Measurements from ENCODE around the gene NSFL1C.

The NSFL1C gene

DNA sequence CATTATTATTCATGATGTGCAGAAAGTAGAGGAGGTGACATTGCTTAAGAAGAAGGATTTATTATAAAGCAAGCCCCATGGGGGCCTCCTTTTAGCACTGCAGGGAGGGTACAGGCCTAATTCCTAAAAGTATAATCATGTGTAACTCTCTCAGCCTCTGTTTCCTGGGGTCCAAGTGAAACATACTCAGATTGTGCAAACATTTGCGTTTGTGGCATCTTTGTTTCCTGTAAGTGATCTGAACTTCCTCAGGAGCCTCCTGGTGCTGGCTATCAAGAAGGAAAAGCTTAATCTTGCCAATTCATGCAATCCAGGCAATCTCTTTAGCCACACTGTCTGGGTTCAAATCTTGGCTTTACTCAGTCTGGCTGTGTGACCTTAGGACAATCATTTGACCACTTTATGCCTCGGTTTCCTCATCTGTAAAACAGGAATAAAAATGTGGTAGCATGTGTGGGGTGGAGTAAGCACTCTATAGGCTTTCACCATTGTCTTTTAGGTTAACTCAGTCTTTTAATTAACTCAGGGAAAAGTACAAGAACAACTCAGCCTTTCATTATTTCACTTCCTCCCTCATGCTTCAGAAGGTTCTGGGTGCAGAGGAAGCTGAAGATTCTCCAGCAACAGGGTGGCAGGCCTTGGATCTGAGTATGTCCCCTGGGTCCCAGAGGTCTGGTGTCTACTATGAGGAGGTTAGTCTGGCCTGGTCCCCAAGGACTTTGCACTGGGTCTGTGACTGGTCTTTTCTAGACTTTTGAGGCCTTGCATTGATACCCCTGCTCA is 25.4 kb upstream of the NSFL1C start:
- no peak for DNase-seq
- H3K36me3 Mint-ChIP-seq (ENCODE audit: low read depth) = no peaks in the 10 kb centered on the region
- H3K27me3 Mint-ChIP-seq = peaks cover 20% of the 10 kb centered on the region
- no peaks in the 10 kb centered on the region for H3K9me3 Mint-ChIP-seq
- H3K4me3 Mint-ChIP-seq = no peak overlapping the region
- ATAC-seq = no peak
- peaks cover 10% of the 10 kb centered on the region for H3K4me1 Mint-ChIP-seq
- H3K27ac Mint-ChIP-seq = no peak overlapping the region

DNA sequence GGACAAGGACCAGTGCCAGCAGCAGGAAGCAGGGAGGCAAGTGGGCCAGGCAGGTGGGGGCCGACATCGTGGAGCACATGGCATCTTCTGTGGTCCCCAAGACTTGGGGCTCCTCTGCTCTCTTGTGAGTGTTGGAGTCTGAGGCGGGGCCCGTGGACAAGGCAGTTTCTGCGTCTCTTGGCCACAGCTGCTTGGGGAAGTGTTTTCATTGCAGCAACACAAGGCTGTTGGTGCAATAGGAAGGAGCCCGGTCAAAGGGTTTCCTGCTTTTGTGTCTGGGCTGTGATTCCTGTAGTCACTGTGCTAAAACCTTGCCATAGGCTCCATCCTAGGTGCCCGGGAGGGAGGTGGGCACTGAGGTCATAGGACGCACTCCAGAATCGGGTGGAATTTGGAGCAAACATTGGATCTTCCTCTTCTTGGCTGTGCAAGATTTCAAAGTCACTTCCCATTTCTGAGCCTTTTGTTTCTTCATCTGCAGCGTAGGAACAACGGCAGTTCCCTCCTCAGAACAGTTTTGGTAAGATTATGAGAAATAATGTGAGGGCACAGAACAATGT is 24.7 kb upstream of the NSFL1C start, which contains the start of gene SIRPB2:
TSS of gene SIRPB2 (minus strand) at position 140 of the 560 bp plus-strand sequence. CDS start at position 79, 61 bp downstream.
- Mint-ChIP-seq H3K27me3 (peaks cover 18% of the 10 kb centered on the region), H3K4me1 (peaks cover 10% of the 10 kb centered on the region), H3K36me3 (ENCODE audit: low read depth) (no peaks in the 10 kb centered on the region), H3K4me3 (no peak within 1 kb of the TSS), H3K27ac (no peak within 1 kb of the TSS), H3K9me3 (no peaks in the 10 kb centered on the region)
- ATAC-seq (no peak), DNase-seq (no peak)

DNA sequence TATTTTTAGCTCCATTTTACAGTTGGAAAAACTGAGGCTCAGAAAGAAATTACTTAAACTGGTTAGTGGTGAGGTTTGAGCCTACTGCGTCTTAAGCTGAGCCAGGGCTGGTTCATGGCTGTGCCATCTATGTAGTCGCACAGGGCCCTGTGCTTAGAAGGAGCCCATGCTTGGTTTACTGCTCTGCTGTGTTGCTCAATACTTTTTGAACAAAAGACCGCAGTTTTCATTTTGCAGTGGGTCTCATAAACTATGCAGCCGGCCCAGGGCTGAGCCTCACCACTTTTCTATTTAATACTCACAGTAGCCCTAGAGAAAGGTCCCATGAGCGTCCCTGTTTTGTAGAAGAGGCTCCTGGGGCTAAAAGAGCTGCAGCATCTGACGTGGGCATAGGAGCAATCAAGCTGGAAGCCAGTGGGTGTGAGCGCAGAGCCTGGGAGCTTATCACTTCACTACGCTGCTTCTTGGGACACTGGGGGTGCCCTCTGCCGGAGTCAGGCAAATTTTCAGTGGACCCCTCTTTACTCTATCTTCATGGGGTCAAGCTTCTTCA is 24.1 kb upstream of the NSFL1C start:
- Mint-ChIP-seq H3K36me3 (ENCODE audit: low read depth) (no peaks in the 10 kb centered on the region), H3K9me3 (no peaks in the 10 kb centered on the region), H3K27ac (no peak overlapping the region), H3K4me1 (peaks cover 10% of the 10 kb centered on the region), H3K4me3 (no peak overlapping the region), H3K27me3 (peaks cover 14% of the 10 kb centered on the region)
- DNase-seq (no peak), ATAC-seq (no peak)

DNA sequence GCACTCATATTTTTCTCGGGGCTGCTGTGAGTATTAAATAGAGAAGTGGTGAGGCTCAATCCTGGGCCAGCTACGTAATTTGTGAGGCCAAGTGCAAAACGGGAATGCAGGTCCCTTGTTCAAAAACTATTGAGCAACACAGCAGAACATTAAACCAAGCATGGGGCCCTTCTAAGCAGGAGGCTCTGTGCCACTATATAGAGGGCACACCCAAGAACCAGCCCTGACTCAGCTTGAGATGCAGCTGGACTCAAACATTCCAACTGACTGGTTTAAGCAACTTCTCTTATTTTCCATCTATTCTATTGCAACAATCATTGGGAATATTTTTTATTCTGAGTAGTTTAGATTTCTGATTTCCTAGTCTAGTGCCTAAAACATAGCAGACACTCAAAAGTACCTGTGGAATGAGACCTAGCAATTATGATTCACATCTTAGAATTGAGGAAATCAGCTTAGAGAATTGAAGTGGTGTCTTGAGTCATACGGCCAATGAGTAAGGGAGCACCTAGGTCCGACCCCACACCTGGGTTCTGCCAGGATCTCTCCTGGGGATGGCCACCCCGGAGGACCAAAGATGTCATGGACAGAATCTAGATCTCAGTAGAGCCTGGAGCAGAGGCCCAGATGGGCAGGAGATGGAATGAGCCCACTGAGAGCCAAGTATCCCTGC is 23.3 kb upstream of the NSFL1C start:
- Mint-ChIP-seq H3K27me3 (peaks cover 17% of the 10 kb centered on the region), H3K4me1 (peaks cover 10% of the 10 kb centered on the region), H3K27ac (no peak overlapping the region), H3K4me3 (no peak overlapping the region), H3K9me3 (no peaks in the 10 kb centered on the region), H3K36me3 (ENCODE audit: low read depth) (no peaks in the 10 kb centered on the region)
- no peak for ATAC-seq
- DNase-seq = no peak

DNA sequence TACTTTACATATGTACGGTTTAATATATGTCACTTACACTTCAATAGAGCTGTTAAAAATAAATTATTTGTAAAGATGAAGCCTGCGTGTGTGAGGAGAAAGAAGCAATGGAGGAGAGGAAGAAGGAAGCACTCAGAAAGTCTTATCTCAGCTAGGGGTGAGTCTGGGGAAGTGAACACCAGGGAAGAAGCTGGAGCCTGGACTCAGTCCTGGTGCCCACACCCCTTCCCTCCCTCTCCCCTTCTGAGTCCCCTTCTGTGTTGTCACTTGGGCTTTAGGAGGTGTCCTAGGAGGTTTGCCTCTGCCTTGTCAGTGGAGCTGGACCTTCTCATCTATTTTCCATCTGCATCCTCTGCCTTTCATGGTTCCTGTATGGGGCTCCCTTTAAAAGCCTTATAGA is 22.7 kb upstream of the NSFL1C start:
- Mint-ChIP-seq H3K36me3 (ENCODE audit: low read depth) (no peaks in the 10 kb centered on the region), H3K27me3 (peaks cover 20% of the 10 kb centered on the region), H3K4me3 (no peak overlapping the region), H3K4me1 (peaks cover 10% of the 10 kb centered on the region), H3K9me3 (no peaks in the 10 kb centered on the region), H3K27ac (no peak overlapping the region)
- DNase-seq (no peak), ATAC-seq (no peak)

DNA sequence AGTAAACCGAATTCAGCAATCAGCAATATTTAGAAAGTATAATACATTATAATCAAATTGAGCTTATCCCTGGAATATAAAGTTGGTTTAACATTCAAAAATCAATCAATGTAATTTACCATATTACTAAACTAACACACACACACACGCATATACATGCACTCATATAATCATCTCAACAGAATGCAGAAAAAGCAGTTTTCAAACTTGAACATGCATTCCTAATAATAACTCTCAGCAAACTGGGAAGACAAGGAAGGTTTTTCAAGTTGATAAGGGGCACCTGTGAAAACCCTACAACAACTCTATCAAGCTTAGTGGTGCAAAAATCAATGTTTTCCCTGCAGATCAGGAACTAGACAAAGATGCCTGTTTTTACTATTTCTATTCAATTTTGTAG is 19.9 kb upstream of the NSFL1C start:
- Mint-ChIP-seq H3K27me3 (peaks cover 37% of the 10 kb centered on the region), H3K4me3 (no peak overlapping the region), H3K4me1 (no peaks in the 10 kb centered on the region), H3K9me3 (no peaks in the 10 kb centered on the region), H3K27ac (no peak overlapping the region), H3K36me3 (ENCODE audit: low read depth) (no peaks in the 10 kb centered on the region)
- DNase-seq (no peak), ATAC-seq (no peak)

DNA sequence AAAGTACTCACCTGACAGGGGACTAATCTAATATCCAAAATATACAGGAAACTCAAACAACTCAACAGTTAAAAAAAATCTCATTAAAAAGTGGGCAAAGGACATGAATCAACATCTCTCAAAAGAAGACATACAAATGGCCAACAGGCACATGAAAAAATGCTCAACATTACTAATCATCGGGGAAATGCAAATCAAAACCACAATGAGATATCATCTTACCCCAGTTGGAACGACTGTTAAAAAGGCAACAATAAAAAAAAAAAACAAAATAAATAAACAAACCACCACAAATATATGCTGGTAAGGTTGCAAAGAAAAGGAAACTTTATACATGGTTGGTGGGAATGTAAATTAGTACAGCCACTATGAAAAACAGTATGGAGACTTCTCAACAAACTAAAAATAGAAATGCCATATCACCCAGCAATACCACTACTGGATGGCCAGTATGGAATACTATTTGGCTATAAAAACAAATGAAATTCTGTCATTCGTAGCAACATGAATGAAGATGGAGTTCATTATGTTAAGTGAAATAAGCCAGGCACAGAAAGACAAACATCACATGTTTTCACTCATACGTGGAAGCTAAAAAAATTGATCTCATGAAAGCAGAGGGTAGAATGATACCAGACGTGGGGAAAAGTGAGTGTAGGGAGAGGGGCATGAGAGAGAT is 17.9 kb upstream of the NSFL1C start:
- peaks cover 42% of the 10 kb centered on the region for H3K27me3 Mint-ChIP-seq
- H3K36me3 Mint-ChIP-seq (ENCODE audit: low read depth) = no peaks in the 10 kb centered on the region
- H3K4me1 Mint-ChIP-seq = no peaks in the 10 kb centered on the region
- DNase-seq (no peak), ATAC-seq (no peak)
- H3K27ac Mint-ChIP-seq = no peak overlapping the region
- H3K9me3 Mint-ChIP-seq = no peaks in the 10 kb centered on the region
- no peak overlapping the region for H3K4me3 Mint-ChIP-seq

DNA sequence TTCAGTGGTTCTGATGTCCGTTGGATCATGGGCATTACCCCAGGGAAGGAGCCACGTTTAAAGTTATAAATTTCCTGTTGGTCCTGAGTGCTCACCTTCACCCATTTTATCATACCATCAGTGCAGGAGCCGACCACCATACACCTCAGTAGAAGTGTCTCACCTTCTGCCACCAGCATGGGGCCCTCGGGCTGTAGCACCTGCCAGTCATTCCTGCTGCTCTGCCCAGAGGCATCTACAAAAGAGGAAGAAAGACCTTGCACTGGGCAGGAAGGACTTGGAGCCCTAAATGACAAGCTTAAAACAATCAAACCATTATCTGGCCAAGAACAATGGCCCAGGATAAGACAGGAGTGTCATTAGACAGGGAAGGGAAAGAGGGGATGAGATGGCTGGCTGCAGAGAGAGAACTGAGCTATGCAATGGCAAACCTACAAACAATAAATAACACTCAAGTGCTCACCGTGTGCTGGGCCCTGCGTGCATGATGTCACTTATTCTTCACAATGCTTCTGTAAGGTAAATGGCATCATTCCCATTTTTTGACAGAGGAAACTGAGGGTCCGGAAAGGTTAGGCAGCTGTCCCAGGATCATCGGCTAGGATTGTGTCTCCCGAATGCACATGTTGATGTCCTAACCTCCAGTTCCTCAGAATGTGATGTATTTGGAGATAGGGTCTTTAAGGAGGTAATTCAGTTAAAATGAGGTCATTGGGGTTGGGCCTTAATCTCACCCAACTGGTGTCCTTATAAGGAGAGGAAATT is 13.4 kb upstream of the NSFL1C start:
- Mint-ChIP-seq H3K27me3 (peaks cover 27% of the 10 kb centered on the region), H3K36me3 (ENCODE audit: low read depth) (no peaks in the 10 kb centered on the region), H3K4me1 (no peaks in the 10 kb centered on the region), H3K4me3 (no peak overlapping the region), H3K9me3 (no peaks in the 10 kb centered on the region), H3K27ac (no peak overlapping the region)
- ATAC-seq (no peak), DNase-seq (no peak)

DNA sequence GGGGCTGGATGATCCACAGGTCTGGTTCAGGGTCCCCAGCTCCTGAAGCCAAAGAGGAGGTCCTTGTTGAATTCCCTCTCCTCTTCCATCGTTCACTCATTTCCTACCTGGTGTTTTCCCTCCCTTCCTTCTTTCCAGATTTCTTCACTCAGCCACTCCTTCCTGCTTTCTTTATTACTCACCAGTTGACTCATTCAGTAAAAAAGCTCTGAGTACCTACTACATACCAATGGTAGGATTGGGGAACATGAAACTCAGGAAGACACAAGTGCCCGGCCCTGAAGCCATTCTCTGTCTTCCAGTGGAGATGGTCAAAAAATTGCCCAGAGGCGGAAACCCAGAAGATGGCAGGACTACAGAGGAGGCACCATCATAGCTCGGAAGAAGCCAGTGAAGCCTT is 11.9 kb upstream of the NSFL1C start:
- no peaks in the 10 kb centered on the region for H3K9me3 Mint-ChIP-seq
- no peak for ATAC-seq
- H3K4me3 Mint-ChIP-seq = no peak overlapping the region
- peaks cover 15% of the 10 kb centered on the region for H3K27me3 Mint-ChIP-seq
- no peak overlapping the region for H3K27ac Mint-ChIP-seq
- H3K36me3 Mint-ChIP-seq (ENCODE audit: low read depth) = no peaks in the 10 kb centered on the region
- H3K4me1 Mint-ChIP-seq = no peaks in the 10 kb centered on the region
- no peak for DNase-seq

DNA sequence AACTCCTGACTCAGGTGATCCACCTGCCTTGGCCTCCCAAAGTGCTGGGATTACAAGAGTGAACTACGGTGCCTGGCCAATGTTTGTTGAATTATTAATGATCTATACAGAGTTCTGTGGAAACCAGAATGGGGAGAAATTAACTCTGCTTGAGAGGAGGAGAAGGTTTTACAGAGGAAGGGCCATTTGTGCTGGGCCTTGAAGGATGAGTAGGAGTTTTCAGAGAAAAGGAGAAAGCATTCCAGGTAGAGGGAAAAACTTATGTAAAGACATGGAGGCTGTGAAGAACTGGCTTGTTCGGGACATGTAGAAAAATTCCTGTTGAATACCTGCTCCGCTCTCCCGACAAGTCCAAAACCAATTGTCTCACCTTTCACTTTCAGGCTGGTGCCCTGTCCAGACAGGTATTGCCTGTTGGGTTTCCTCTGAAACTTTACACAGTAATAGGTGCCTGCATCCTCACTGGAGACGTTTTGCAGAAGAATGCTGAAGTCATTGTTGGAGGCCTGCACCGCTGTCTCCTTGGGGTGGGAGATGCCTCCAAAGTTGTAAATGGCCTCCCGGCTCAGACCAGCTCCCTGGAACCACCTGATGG is 11.3 kb upstream of the NSFL1C start:
- no peak for ATAC-seq
- no peak overlapping the region for H3K27ac Mint-ChIP-seq
- no peak for DNase-seq
- peaks cover 10% of the 10 kb centered on the region for H3K27me3 Mint-ChIP-seq
- no peak overlapping the region for H3K4me3 Mint-ChIP-seq
- H3K36me3 Mint-ChIP-seq (ENCODE audit: low read depth) = no peaks in the 10 kb centered on the region
- H3K9me3 Mint-ChIP-seq = no peaks in the 10 kb centered on the region
- H3K4me1 Mint-ChIP-seq = no peaks in the 10 kb centered on the region

DNA sequence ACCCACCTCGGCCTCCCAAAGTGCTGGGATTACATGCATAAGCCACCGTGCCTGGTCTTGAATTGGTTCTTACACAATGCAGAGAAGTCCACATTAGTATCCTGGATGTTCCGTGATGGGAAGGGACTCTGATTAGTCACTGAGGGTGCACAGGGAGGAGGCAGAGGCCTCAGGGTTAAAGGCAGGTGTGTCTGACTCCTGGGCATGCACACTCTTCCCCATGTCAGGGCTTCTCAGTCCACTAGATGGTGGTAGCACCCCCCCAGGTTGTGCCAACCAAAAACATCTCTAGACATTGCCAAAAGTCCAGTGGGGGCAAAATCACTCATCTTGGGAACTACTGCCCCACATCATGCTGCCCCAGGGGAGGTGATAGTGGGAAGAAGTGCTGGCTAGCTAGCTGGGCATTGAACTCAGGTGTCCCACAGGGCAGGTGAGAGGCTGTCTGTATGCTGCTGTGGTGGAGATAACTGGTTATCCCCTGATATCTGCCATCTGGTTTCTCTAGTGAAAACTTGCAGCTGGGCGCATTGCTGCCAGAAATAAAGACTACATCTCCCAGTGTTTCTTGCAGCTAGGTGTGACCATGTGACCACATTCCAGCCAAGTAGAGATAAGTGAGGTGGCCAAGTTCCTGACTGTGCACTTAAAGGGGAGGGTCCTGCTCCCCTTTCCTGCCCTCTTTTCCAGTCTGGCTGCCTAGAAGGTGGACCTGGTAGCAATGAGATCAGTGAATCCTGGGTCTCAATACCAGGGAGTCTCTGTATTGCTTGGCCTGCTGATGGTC is 8.4 kb upstream of the NSFL1C start:
- H3K27ac Mint-ChIP-seq = no peak overlapping the region

DNA sequence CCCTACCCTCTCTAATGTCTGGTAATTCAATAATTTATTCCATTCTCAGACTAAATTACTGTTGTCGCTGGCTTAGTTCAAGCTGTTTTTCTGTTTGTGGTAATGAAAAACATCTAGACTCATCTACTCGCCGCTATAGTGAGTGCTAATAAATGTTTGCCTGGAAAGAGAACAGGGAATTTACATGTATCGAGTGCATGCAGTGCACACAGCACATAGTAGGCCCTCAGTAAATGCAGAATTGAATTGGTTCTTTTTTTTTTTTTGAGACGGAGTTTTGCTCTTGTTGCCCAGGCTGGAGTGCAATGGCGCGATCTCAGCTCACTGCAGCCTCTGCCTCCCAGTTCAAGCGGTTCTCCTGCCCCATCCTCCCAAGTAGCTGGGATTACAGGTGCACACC is 7.7 kb upstream of the NSFL1C start:
- ATAC-seq (no peak), DNase-seq (no peak)
- Mint-ChIP-seq H3K27ac (no peak overlapping the region), H3K4me1 (no peaks in the 10 kb centered on the region), H3K9me3 (no peaks in the 10 kb centered on the region), H3K27me3 (no peaks in the 10 kb centered on the region), H3K4me3 (no peak overlapping the region), H3K36me3 (ENCODE audit: low read depth) (no peaks in the 10 kb centered on the region)

More for the DNA sequence above, 8.4 kb upstream of the NSFL1C start:
- H3K36me3 Mint-ChIP-seq (ENCODE audit: low read depth) = no peaks in the 10 kb centered on the region
- DNase-seq (no peak), ATAC-seq (no peak)
- H3K27me3 Mint-ChIP-seq = peaks cover 1% of the 10 kb centered on the region
- H3K4me3 Mint-ChIP-seq = no peak overlapping the region
- H3K4me1 Mint-ChIP-seq = no peaks in the 10 kb centered on the region
- H3K9me3 Mint-ChIP-seq = no peaks in the 10 kb centered on the region

Data from activated naive CD8-positive, alpha-beta T cell treated with anti-CD3 and anti-CD28 coated beads, Interleukin-2, amount 50 U/mL, for 24 hours (primary cell).